CD8-positive, alpha-beta memory T cell (primary cell): ENCODE measurements around the gene RPS19. TPM values are rescaled to one million over a fixed set of nuclear protein-coding genes. Genes with fewer than 3 reads are reported as not detected.

Source experiments
- CTCF ChIA-PET: fragments of 350-600 bp; sonication (Branson Sonifier 250); formaldehyde crosslinking; loops from one replicate; lab custom pipeline; 2021; ENCODE audit warnings: antibody characterized with exemption; lab: Charles Lee
- POLR2A ChIA-PET: fragments of 350-600 bp; sonication (Branson Sonifier 250); formaldehyde crosslinking; loops from one replicate; lab custom pipeline; 2021; ENCODE audit warnings: antibody characterized with exemption; lab: Charles Lee
- DNase-seq, 5 donors: peaks; one replicate each; pipeline versions ENCODE4 v3.0.0 to v3.0.0-alpha.2; 2020 to 2022; ENCODE audit warnings: mixed read lengths in 1 of 5
- H3K27ac ChIP-seq: one replicate; pipeline ENCODE4 v1.7.0; 2013; ENCODE audit warnings: low read depth, mild to moderate bottlenecking, low read length, moderate library complexity
- H3K27me3 ChIP-seq: 2 replicates; pipeline ENCODE4 v1.7.0; 2013; ENCODE audit warnings: low read length, mild to moderate bottlenecking; ENCODE audit not compliant: insufficient read depth, poor library complexity, severe bottlenecking
- H3K36me3 ChIP-seq: 2 replicates; pipeline ENCODE4 v1.7.0; 2013; ENCODE audit warnings: mild to moderate bottlenecking, low read length, moderate library complexity; ENCODE audit not compliant: insufficient read depth
- H3K4me1 ChIP-seq: 2 replicates; pipeline ENCODE4 v1.7.0; 2013; ENCODE audit warnings: mild to moderate bottlenecking, low read length, moderate library complexity; ENCODE audit not compliant: insufficient read depth
- H3K4me3 ChIP-seq: 2 replicates; pipeline ENCODE4 v1.7.0; 2013; ENCODE audit warnings: mild to moderate bottlenecking, low read length
- H3K9me3 ChIP-seq: 2 replicates; pipeline ENCODE4 v1.7.0; 2013; ENCODE audit warnings: mild to moderate bottlenecking, low read length
- H3K27ac Mint-ChIP-seq, 8 donors: one replicate each; pipeline ENCODE4 v1.8.0; 2020 to 2021; ENCODE audit warnings: mixed read lengths in 8 of 8, mild to moderate bottlenecking in 6 of 8, inconsistent platforms in 3 of 8, moderate library complexity in 3 of 8
- H3K27me3 Mint-ChIP-seq, 2 donors: one replicate each; pipeline ENCODE4 v1.8.0; 2020 to 2021; ENCODE audit warnings: mixed read lengths in 2 of 2, mild to moderate bottlenecking in 1 of 2, moderate library complexity in 1 of 2
- H3K36me3 Mint-ChIP-seq, 3 donors: one replicate each; pipeline ENCODE4 v1.8.0; 2020 to 2021; ENCODE audit warnings: mixed read lengths in 3 of 3, inconsistent platforms in 1 of 3, mild to moderate bottlenecking in 1 of 3
- H3K4me1 Mint-ChIP-seq, 3 donors: one replicate each; pipeline ENCODE4 v1.8.0; 2020 to 2021; ENCODE audit warnings: mixed read lengths in 3 of 3, inconsistent platforms in 1 of 3, mild to moderate bottlenecking in 1 of 3
- H3K4me3 Mint-ChIP-seq, 7 donors: one replicate each; pipeline ENCODE4 v1.8.0; 2020 to 2021; ENCODE audit warnings: mixed read lengths in 7 of 7, mild to moderate bottlenecking in 6 of 7, moderate library complexity in 4 of 7, inconsistent platforms in 2 of 7
- H3K9me3 Mint-ChIP-seq, 5 donors: one replicate each; pipeline ENCODE4 v1.8.0; 2020 to 2022; ENCODE audit warnings: mixed read lengths in 5 of 5, mild to moderate bottlenecking in 3 of 5, moderate library complexity in 2 of 5, inconsistent platforms in 1 of 5
- polyA plus RNA-seq: library from polyadenylated mRNA; unstranded; fragments of 300-500 nt; fragmentation: Illumina TruSeq; gene quantifications from one replicate; pipeline ENCODE4 v1.2.3, GENCODE V29; 2021
- total RNA-seq, 2 experiments: library from RNA; stranded (reverse); gene quantifications; one replicate each; pipeline ENCODE4 v1.2.3, GENCODE V29; 2021

The RPS19 gene
- total and polyA plus RNA-seq, 3 experiments from 2014 or later = 3,036 to 6,195 (median 3,142) TPM

DNA sequence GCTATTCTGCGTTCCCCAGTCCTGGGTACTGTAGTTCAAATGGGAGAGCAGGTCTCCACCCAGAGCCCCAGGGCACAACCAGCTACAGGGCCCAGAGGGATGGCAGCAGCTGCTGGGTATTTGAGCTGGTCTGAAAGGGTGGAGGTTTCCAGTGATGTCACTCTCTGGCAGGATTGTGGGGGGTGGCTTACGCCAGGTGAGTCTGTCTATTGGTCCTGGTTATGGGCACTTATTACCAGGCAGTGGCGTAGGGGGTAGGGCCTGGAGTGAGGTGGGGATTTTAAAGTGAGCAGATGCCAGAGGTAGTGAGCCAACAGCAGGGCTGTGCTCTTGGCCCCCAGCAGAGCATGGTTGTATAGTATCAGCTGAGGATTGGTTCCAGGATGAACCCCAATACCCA lies 6.2 kb downstream of the RPS19 start:
- H3K9me3 Mint-ChIP-seq = no peaks in the 10 kb centered on the region
- no peaks in the 10 kb centered on the region for H3K27me3 Mint-ChIP-seq
- H3K27ac Mint-ChIP-seq = peak overlapping the region in 6 of 8 donors; percentile 17 to 74 (median 39)
- H3K4me1 Mint-ChIP-seq = peaks cover 65 to 79% (median 76%) of the 10 kb centered on the region in 3 donors
- H3K36me3 ChIP-seq = peaks cover 71% of the 10 kb centered on the region
- ChIA-PET CTCF (interaction anchor here (0.6 to 16.3 kb wide), 2 partner anchors 9 to 21 kb away, joined by 3 to 227 read pairs; partner anchors contain the start of gene ARHGEF1), POLR2A (interaction anchor here (0.5 to 1.1 kb wide), 3 partner anchors 9 to 1576 kb away, joined by 3 to 5 read pairs (median 4); no protein-coding TSS in a partner anchor)
- no peak for DNase-seq
- H3K4me1 ChIP-seq = peaks cover 93% of the 10 kb centered on the region
- H3K4me3 Mint-ChIP-seq = peak overlapping the region in 1 of 7 donors; percentile 27
- H3K27ac ChIP-seq = no peak overlapping the region
- H3K27me3 ChIP-seq = no peaks in the 10 kb centered on the region
- no peaks in the 10 kb centered on the region for H3K9me3 ChIP-seq
- peaks cover 6 to 87% (median 23%) of the 10 kb centered on the region in 3 donors for H3K36me3 Mint-ChIP-seq
- H3K4me3 ChIP-seq = no peak overlapping the region

DNA sequence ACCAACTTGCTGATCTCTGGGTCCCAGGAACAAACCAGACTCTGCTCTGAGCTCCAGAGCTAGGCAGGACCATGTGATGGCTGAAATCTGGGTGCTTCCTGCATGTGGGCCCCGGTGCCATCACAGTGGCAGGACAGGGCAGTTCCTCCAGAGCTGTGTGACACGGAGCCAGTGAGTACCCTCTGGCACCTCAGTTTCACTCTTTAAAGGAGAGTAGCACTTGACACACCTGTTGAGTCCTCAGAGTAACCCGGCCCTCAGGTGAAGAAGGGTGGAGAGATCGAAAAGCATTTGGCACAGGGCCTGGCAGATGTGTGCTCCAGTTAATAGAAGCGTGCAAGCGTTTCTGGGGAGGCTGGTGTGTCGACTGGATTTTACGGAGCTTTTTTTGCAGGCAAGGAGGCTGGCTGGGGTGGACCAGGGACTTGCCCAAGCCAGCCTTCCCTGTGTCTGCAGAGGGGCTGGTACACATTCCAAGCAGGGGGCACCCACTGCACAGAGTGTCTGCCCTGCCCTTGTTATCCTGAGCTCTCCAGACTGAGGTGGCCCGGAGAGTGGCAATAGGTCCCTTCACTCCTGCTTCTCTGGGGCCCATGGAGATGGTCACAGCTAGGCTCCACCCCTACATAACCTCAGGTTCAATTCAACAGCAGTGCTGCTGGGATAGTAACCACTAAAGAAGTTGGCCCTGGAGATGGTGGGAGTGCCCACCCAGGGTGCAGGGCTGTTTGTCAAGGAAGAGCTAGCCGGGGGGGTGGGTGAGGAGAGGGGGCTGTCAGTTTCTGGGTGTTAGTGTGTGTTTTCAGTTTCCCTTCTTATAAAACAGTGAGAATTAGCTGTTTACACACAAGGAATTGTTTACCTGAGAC lies 8.3 kb downstream of the RPS19 start:
- ChIA-PET CTCF (interaction anchor here (1.4 to 16.3 kb wide), 4 partner anchors 9 to 84 kb away, joined by 3 to 227 read pairs (median 6); partner anchors contain the start of genes ARHGEF1 and RPS19), POLR2A (interaction anchor here (0.6 to 1.7 kb wide), 2 partner anchors 8 to 18 kb away, joined by 6 to 9 read pairs; partner anchors contain the start of gene RPS19)
- Histone ChIP-seq H3K27me3 (no peaks in the 10 kb centered on the region), H3K4me1 (peaks cover 93% of the 10 kb centered on the region), H3K27ac (no peak overlapping the region), H3K36me3 (peaks cover 51% of the 10 kb centered on the region), H3K4me3 (no peak overlapping the region), H3K9me3 (no peaks in the 10 kb centered on the region)
- H3K36me3 Mint-ChIP-seq = peaks cover 7 to 73% (median 14%) of the 10 kb centered on the region in 3 donors
- no peaks in the 10 kb centered on the region for H3K9me3 Mint-ChIP-seq
- H3K4me1 Mint-ChIP-seq = peaks cover 64 to 79% (median 75%) of the 10 kb centered on the region in 3 donors
- peak overlapping the region in 4 of 7 donors; percentile 22 to 84 (median 42) for H3K4me3 Mint-ChIP-seq
- no peak for DNase-seq
- no peaks in the 10 kb centered on the region for H3K27me3 Mint-ChIP-seq
- H3K27ac Mint-ChIP-seq = peak overlapping the region; percentile 68 to 96 (median 86)

DNA sequence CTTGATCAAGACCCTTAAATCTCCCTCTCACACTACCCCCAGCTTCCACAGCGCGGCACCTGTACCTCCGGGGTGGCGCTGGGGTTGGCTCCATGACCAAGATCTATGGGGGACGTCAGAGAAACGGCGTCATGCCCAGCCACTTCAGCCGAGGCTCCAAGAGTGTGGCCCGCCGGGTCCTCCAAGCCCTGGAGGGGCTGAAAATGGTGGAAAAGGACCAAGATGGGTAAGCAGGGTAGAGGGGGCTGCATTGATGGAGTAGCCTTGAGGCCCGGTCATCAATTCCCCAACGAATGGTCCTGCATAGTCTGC lies 8.9 kb downstream of the RPS19 start:
- ChIA-PET CTCF (interaction anchor here (1.4 to 16.3 kb wide), 5 partner anchors 9 to 84 kb away, joined by 3 to 227 read pairs (median 8); partner anchors contain the start of genes ARHGEF1 and RPS19), POLR2A (interaction anchor here (0.6 to 1.7 kb wide), 2 partner anchors 9 to 18 kb away, joined by 6 to 9 read pairs; partner anchors contain the start of gene RPS19)
- H3K4me3 ChIP-seq = no peak overlapping the region
- peaks cover 45% of the 10 kb centered on the region for H3K36me3 ChIP-seq
- no peaks in the 10 kb centered on the region for H3K27me3 ChIP-seq
- peaks cover 61 to 81% (median 71%) of the 10 kb centered on the region in 3 donors for H3K4me1 Mint-ChIP-seq
- no peak for DNase-seq
- H3K9me3 ChIP-seq = no peaks in the 10 kb centered on the region
- H3K4me3 Mint-ChIP-seq = peak overlapping the region in 1 of 7 donors; percentile 23
- H3K9me3 Mint-ChIP-seq = no peaks in the 10 kb centered on the region
- H3K27ac Mint-ChIP-seq = peak overlapping the region in 6 of 8 donors; percentile 60 to 94 (median 74)
- peaks cover 94% of the 10 kb centered on the region for H3K4me1 ChIP-seq
- H3K27me3 Mint-ChIP-seq = no peaks in the 10 kb centered on the region
- H3K36me3 Mint-ChIP-seq = peaks cover 4 to 68% (median 12%) of the 10 kb centered on the region in 3 donors
- H3K27ac ChIP-seq = no peak overlapping the region

DNA sequence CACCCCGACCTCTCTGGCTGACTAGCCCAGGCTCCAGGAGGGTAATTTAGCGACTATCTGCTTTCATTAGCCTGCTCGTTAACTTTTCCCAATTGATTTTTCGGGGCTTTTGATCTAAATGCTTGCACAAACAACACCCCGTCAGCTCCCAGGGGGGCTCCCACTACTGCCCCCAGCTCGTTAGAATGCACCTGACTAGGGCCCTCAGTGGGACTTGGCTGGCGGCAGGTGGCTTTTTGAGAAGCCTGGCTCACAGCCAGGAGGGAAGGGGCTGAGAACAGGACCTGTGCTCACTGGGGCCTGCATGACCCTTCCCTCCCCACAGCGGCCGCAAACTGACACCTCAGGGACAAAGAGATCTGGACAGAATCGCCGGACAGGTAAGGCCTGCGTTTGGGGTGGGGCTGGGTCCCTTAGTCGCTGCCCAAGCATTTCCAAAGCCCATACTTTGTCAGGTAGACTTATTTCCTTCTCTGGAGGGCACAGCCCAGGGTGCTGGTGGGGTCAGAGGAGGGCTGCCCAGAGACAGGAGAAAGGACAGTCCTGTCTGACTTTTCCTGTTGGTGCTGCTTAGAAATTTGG lies 9.4 kb downstream of the RPS19 start:
- H3K4me1 Mint-ChIP-seq = peaks cover 59 to 81% (median 70%) of the 10 kb centered on the region in 3 donors
- H3K4me3 Mint-ChIP-seq = no peak overlapping the region
- ChIA-PET POLR2A (interaction anchor here (1.7 to 8.6 kb wide), 2 partner anchors 10 to 18 kb away, joined by 9 to 190 read pairs; partner anchors contain the start of genes ARHGEF1 and RPS19), CTCF (interaction anchor here (1.4 to 16.3 kb wide), 4 partner anchors 17 to 83 kb away, joined by 3 to 227 read pairs (median 32); partner anchors contain the start of gene ARHGEF1)
- no peak for DNase-seq
- no peaks in the 10 kb centered on the region for H3K27me3 ChIP-seq
- no peak overlapping the region for H3K4me3 ChIP-seq
- peaks cover 94% of the 10 kb centered on the region for H3K4me1 ChIP-seq
- H3K27me3 Mint-ChIP-seq = no peaks in the 10 kb centered on the region
- H3K36me3 Mint-ChIP-seq = peaks cover 4 to 63% (median 11%) of the 10 kb centered on the region in 3 donors
- no peaks in the 10 kb centered on the region for H3K9me3 Mint-ChIP-seq
- peaks cover 40% of the 10 kb centered on the region for H3K36me3 ChIP-seq
- H3K27ac ChIP-seq = no peak overlapping the region
- no peaks in the 10 kb centered on the region for H3K9me3 ChIP-seq
- peak overlapping the region; percentile 34 to 99 (median 89) for H3K27ac Mint-ChIP-seq

DNA sequence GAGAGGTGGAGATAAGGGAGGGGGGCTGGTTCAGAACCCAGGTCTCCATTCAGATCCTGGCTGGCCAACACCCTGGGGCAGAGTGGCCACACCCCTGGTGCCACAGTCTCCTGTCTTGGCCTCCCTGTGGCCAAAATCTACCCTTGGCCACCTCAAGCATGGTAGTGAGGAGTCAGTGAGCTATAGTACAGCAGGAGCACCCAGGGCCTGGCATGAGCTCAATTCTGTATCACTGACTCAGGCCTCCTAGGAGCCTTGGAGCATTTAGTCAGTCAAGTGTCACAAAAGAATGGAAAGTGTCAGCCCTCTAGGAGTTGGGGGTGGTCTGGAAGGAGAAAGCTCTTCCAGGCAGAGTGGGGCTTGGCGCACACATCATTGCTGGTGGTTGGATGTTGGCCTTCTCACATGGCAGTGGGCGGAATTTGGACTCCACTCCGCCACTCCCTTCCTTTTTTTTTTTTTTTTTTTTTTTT lies 10.4 kb downstream of the RPS19 start:
- Mint-ChIP-seq H3K36me3 (peaks cover 4 to 54% (median 8%) of the 10 kb centered on the region in 3 donors), H3K27ac (peak overlapping the region in 7 of 8 donors; percentile 34 to 99 (median 86)), H3K27me3 (no peaks in the 10 kb centered on the region), H3K9me3 (no peaks in the 10 kb centered on the region), H3K4me3 (peak overlapping the region in 5 of 7 donors; percentile 2 to 55 (median 30)), H3K4me1 (peaks cover 56 to 79% (median 67%) of the 10 kb centered on the region in 3 donors)
- H3K27ac ChIP-seq = no peak overlapping the region
- ChIA-PET POLR2A (interaction anchor here (0.6 to 8.6 kb wide), 5 partner anchors 10 to 75 kb away, joined by 3 to 190 read pairs (median 5); partner anchors contain the start of genes ARHGEF1 and RPS19), CTCF (interaction anchor here (1.4 to 16.3 kb wide), 5 partner anchors 11 to 87 kb away, joined by 3 to 227 read pairs (median 53); partner anchors contain the start of genes ARHGEF1 and RPS19)
- H3K4me1 ChIP-seq = peaks cover 94% of the 10 kb centered on the region
- H3K36me3 ChIP-seq = peaks cover 30% of the 10 kb centered on the region
- no peaks in the 10 kb centered on the region for H3K27me3 ChIP-seq
- no peaks in the 10 kb centered on the region for H3K9me3 ChIP-seq
- DNase-seq = no peak
- H3K4me3 ChIP-seq = no peak overlapping the region

DNA sequence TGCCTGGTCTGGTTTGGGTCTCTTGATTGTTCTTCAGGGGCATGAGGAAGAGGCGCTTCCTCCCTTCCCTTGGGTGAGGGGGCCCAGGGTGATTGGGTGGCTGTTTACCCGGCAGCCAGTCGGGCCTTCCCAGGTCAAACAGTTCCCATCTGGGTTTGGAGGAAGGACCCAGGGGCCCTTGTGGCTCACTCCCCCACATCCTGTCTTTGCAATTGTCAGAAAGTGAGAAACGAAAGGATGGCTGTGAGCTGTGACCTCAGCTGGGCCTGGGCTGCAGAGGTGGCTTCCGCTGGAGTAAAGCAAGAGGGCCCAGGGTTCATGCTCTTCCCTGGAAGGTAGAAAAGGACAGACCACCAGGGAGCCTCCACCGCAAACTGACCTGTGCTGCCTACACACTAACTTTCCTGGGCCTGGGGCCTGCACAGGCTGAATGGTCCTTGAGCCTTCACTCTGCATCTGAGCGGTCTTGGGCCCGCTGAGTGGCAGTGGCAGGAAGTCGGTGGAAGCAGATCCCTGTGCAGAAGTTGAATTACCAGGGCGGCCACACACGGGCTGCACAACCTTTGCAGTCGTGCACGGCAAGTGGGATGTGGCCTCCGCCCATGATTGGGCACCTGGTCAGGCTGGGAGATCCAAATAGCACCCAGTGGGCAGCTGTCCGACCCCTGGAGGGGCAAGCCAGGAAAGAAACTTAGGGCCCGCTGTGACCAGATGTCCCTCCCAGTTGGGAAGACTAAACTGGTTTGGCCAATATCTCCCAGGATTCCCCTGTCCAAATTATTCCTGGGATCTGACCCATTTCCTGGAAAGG lies 11.7 kb downstream of the RPS19 start:
- H3K4me3 ChIP-seq = peak overlapping the region; percentile 3
- peak; percentile 44 to 83 (median 77) for DNase-seq
- no peaks in the 10 kb centered on the region for H3K27me3 Mint-ChIP-seq
- ChIA-PET POLR2A (interaction anchor here (0.6 to 8.6 kb wide), 7 partner anchors 9 to 75 kb away, joined by 3 to 190 read pairs (median 6); partner anchors contain the start of genes ARHGEF1 and RPS19), CTCF (interaction anchor here (1.3 to 16.3 kb wide), 13 partner anchors 12 to 86 kb away, joined by 3 to 227 read pairs (median 11); partner anchors contain the start of genes ARHGEF1, ERFL and RPS19)
- H3K9me3 Mint-ChIP-seq = no peaks in the 10 kb centered on the region
- peaks cover 100% of the 10 kb centered on the region for H3K4me1 ChIP-seq
- H3K27ac Mint-ChIP-seq = peak overlapping the region; percentile 92 to 99 (median 98)
- H3K4me3 Mint-ChIP-seq = peak overlapping the region; percentile 23 to 91 (median 77)
- H3K4me1 Mint-ChIP-seq = peaks cover 61 to 84% (median 73%) of the 10 kb centered on the region in 3 donors
- H3K36me3 Mint-ChIP-seq = peaks cover 4 to 46% (median 8%) of the 10 kb centered on the region in 3 donors
- H3K9me3 ChIP-seq = no peaks in the 10 kb centered on the region
- H3K36me3 ChIP-seq = peaks cover 25% of the 10 kb centered on the region
- peak overlapping the region; percentile 52 for H3K27ac ChIP-seq
- no peaks in the 10 kb centered on the region for H3K27me3 ChIP-seq
